Esophagus squamous epithelium (tissue), 5 donors: ENCODE measurements around the gene COPS8. TPM values are rescaled to one million over a fixed set of nuclear protein-coding genes. Genes with fewer than 3 reads are reported as not detected.

ENCODE experiments used
- DNase-seq: peaks from one replicate; lab custom pipeline; 2025; lab: John Stamatoyannopoulos, UW
- H3K27ac ChIP-seq, 4 donors: fragments of 200-600 bp; sonication (generic); one replicate each; pipeline ENCODE4 v1.5.1; 2016 to 2019; ENCODE audit warnings: mild to moderate bottlenecking in 1 of 4
- H3K27me3 ChIP-seq, 4 donors: fragments of 200-600 bp; sonication (generic); 1 replicate in 3 of 4; 2 replicates in 1 of 4; pipeline versions ENCODE4 v1.5.1 to v1.6.0; 2017 to 2021; ENCODE audit warnings: antibody characterized with exemption in 1 of 4
- H3K36me3 ChIP-seq, 3 donors: fragments of 200-600 bp; sonication (generic); one replicate each; pipeline ENCODE4 v1.5.1; 2016 to 2019
- H3K4me1 ChIP-seq, 3 donors: fragments of 200-600 bp; sonication (generic); one replicate each; pipeline ENCODE4 v1.5.1; 2017 to 2019
- H3K4me3 ChIP-seq, 4 donors: fragments of 200-600 bp; sonication (generic); 1 replicate in 3 of 4; 2 replicates in 1 of 4; pipeline ENCODE4 v1.5.1; 2016 to 2019; ENCODE audit warnings: mild to moderate bottlenecking in 2 of 4, moderate library complexity in 1 of 4
- H3K9me3 ChIP-seq, 3 donors: fragments of 200-600 bp; sonication (generic); one replicate each; pipeline ENCODE4 v1.5.1; 2016 to 2019
- POLR2A ChIP-seq, 4 donors: fragments of 450-650 bp; IDR thresholded peaks; one replicate each; pipeline ENCODE4 v1.6.1; 2017; ENCODE audit warnings: antibody characterized with exemption in 4 of 4, mild to moderate bottlenecking in 4 of 4, moderate library complexity in 3 of 4
- WGBS, 2 donors: methylation state at CpG; one replicate each; pipeline ENCODE4 v1.1.5; 2018; 5-methylcytosine and 5-hydroxymethylcytosine counted together
- intact Hi-C: fragments of 100-400 bp; cut with DNase I; formaldehyde crosslinking; loops from one replicate; pipeline ENCODE4 v1.15.0; 2022
- total RNA-seq, 4 donors: library from RNA; depleted of rRNA; stranded (reverse); fragments of >200 nt; gene quantifications; one replicate each; pipeline ENCODE4 v1.1.0, GENCODE V29; 2016
- TF ChIP-seq, protein P1 (sequence below), 6 experiments: fragments of 450-650 bp in 4 of 6; fragments of 200-600 bp in 2 of 6; sonication (generic) in 2 of 6; IDR thresholded peaks; one replicate each; pipeline ENCODE4 v1.5.1; 2016 to 2019; ENCODE audit warnings: antibody characterized with exemption in 6 of 6, mild to moderate bottlenecking in 4 of 6, moderate library complexity in 4 of 6
- donor health status: DM: yes; HTN: yes; CAD: no.

Gene COPS8
- total RNA-seq, 4 donors from 2014 or later = 26.9 to 69.0 (median 54.6) TPM

GRCh38 chr2:237134321-237135230 lies 48.9 kb downstream of the COPS8 start:
- Histone ChIP-seq H3K4me3 (no peak overlapping the region), H3K9me3 (no peaks in the 10 kb centered on the region), H3K27ac (peak overlapping the region in 3 of 4 donors; percentile 28 to 54 (median 53)), H3K27me3 (no peaks in the 10 kb centered on the region), H3K36me3 (no peaks in the 10 kb centered on the region), H3K4me1 (no peaks in the 10 kb centered on the region)
- TF ChIP-seq, protein P1, sequence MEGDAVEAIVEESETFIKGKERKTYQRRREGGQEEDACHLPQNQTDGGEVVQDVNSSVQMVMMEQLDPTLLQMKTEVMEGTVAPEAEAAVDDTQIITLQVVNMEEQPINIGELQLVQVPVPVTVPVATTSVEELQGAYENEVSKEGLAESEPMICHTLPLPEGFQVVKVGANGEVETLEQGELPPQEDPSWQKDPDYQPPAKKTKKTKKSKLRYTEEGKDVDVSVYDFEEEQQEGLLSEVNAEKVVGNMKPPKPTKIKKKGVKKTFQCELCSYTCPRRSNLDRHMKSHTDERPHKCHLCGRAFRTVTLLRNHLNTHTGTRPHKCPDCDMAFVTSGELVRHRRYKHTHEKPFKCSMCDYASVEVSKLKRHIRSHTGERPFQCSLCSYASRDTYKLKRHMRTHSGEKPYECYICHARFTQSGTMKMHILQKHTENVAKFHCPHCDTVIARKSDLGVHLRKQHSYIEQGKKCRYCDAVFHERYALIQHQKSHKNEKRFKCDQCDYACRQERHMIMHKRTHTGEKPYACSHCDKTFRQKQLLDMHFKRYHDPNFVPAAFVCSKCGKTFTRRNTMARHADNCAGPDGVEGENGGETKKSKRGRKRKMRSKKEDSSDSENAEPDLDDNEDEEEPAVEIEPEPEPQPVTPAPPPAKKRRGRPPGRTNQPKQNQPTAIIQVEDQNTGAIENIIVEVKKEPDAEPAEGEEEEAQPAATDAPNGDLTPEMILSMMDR (IDR thresholded peaks at IDR 0.05) = no peak
- no peak for TF ChIP-seq POLR2A (IDR thresholded peaks at IDR 0.05)
- WGBS, 2 donors = 41 to 54% methylated on average over 2 to 3 of the region's 4 CpGs
- intact Hi-C loops = no loop called here
- DNase-seq = no peak

- WGBS, 2 donors = 83 to 91% methylated on average over 9 of the region's 9 CpGs
- H3K9me3 ChIP-seq = no peaks in the 10 kb centered on the region
- no peaks in the 10 kb centered on the region for H3K36me3 ChIP-seq
- H3K27me3 ChIP-seq = no peaks in the 10 kb centered on the region
- no peak overlapping the region for H3K4me3 ChIP-seq
- DNase-seq = no peak
- intact Hi-C loops = no loop called here
- H3K27ac ChIP-seq = no peak overlapping the region
- no peaks in the 10 kb centered on the region for H3K4me1 ChIP-seq
- TF ChIP-seq, protein P1 (IDR thresholded peaks at IDR 0.05) = no peak
- no peak for TF ChIP-seq POLR2A (IDR thresholded peaks at IDR 0.05)
Observed at GRCh38 chr2:237136824-237137223, 51.1 kb downstream of the COPS8 start.

- DNase-seq = no peak
- H3K9me3 ChIP-seq = no peaks in the 10 kb centered on the region
- no peak overlapping the region for H3K4me3 ChIP-seq
- H3K4me1 ChIP-seq = no peaks in the 10 kb centered on the region
- WGBS, 2 donors = 85 to 87% methylated on average over 9 to 13 of the region's 13 CpGs
- no peak overlapping the region for H3K27ac ChIP-seq
- H3K36me3 ChIP-seq = no peaks in the 10 kb centered on the region
- TF ChIP-seq, protein P1 (IDR thresholded peaks at IDR 0.05) = no peak
- no peak for TF ChIP-seq POLR2A (IDR thresholded peaks at IDR 0.05)
- H3K27me3 ChIP-seq = no peaks in the 10 kb centered on the region
- intact Hi-C loops = no loop called here
Observed at GRCh38 chr2:237137626-237138323, 52.1 kb downstream of the COPS8 start.

DNA sequence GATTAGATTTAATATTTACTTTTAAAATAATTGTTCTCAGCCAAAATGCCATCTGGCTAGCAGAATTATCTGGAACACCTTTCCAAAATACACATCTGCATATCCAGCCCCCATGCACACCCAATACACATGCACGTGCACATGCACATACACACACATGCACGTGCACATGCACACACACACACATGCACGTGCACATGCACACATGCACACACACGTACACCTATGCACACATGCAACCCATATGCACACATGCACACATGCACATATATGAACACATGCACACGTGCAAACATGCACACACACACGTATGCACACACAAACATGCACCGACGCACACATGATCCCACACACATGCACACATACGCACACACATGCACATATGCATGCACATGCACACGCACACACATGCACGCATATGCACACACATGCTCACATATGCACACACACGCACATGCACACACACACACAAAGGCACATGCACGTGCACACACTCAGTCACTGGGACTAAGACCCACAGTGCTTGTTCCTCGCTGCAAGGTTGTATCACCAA lies 53.5 kb downstream of the COPS8 start:
- WGBS, 2 donors = 92 to 93% methylated on average over 11 to 14 of the region's 14 CpGs
- DNase-seq = no peak
- Histone ChIP-seq H3K4me1 (no peaks in the 10 kb centered on the region), H3K9me3 (no peaks in the 10 kb centered on the region), H3K27me3 (no peaks in the 10 kb centered on the region), H3K4me3 (no peak overlapping the region), H3K36me3 (no peaks in the 10 kb centered on the region), H3K27ac (no peak overlapping the region)
- intact Hi-C loops = no loop called here
- TF ChIP-seq, protein P1 (IDR thresholded peaks at IDR 0.05) = no peak
- TF ChIP-seq POLR2A (IDR thresholded peaks at IDR 0.05) = no peak
